SK-N-SH (cell line): Measurements from ENCODE around the gene NUSAP1. TPM values are rescaled to one million over a fixed set of nuclear protein-coding genes. Genes with fewer than 3 reads are reported as not detected.

Experiments used
- CTCF ChIA-PET: fragments of 300-600, 350-600 bp; formaldehyde crosslinking; extraction: SDS; loops from one replicate; lab custom pipeline; 2021; lab: Yijun Ruan, JAX
- POLR2A ChIA-PET: fragments of 350-600 bp; sonication (Branson Sonifier 250); formaldehyde crosslinking; extraction: SDS; loops from one replicate; lab custom pipeline; 2020; ENCODE audit warnings: antibody characterized with exemption, inconsistent platforms; lab: Yijun Ruan, JAX
- DNase-seq: peaks from one replicate; pipeline ENCODE4 v3.0.0; 2012
- H2AFZ ChIP-seq: fragments of 200-600 bp; sonication (generic); 2 replicates; pipeline ENCODE4 v1.8.1; 2016; ENCODE audit warnings: antibody characterized with exemption, mild to moderate bottlenecking, low read depth
- H3F3A ChIP-seq: fragments of 200-600 bp; sonication (generic); replicated peaks from 2 replicates; pipeline ENCODE3; 2016; ENCODE audit warnings: antibody characterized with exemption, mild to moderate bottlenecking; ENCODE audit not compliant: insufficient read depth
- H3K27ac ChIP-seq, 2 experiments: fragments of 200-500 bp in 1 of 2; fragments of 200-600 bp in 1 of 2; sonication (Bioruptor generic) in 1 of 2; sonication (generic), shearing (Covaris generic) in 1 of 2; 2 replicates each; pipeline versions ENCODE4 v1.5.1 to v1.6.1; 2014 to 2016; ENCODE audit warnings: low read depth in 2 of 2, inconsistent platforms in 1 of 2, low read length in 1 of 2, mild to moderate bottlenecking in 1 of 2, mixed read lengths in 1 of 2
- H3K27me3 ChIP-seq: fragments of 200-600 bp; sonication (generic), shearing (Covaris generic); 2 replicates; pipeline ENCODE4 v1.6.1; 2016; ENCODE audit warnings: mixed run types; ENCODE audit not compliant: insufficient read depth
- H3K36me3 ChIP-seq, 2 experiments: fragments of 200-500 bp in 1 of 2; fragments of 200-600 bp in 1 of 2; sonication (Bioruptor generic) in 1 of 2; sonication (generic) in 1 of 2; replicated peaks in 1 of 2; 2 replicates each; pipeline versions ENCODE3 to v1.5.1; 2014 to 2016; ENCODE audit warnings: low read length in 1 of 2, mild to moderate bottlenecking in 1 of 2; ENCODE audit not compliant: insufficient read depth in 2 of 2, control insufficient read depth in 1 of 2
- H3K4me1 ChIP-seq, 2 experiments: fragments of 200-500 bp in 1 of 2; fragments of 200-600 bp in 1 of 2; sonication (Bioruptor generic) in 1 of 2; sonication (generic), shearing (Covaris generic) in 1 of 2; 2 replicates each; pipeline versions ENCODE4 v1.5.1 to v1.6.1; 2014 to 2016; ENCODE audit warnings: low read depth in 1 of 2, low read length in 1 of 2, mixed run types in 1 of 2; ENCODE audit not compliant: insufficient read depth in 2 of 2, control insufficient read depth in 1 of 2
- H3K4me2 ChIP-seq: fragments of 200-600 bp; sonication (generic), shearing (Covaris generic); 2 replicates; pipeline ENCODE4 v1.6.1; 2017; ENCODE audit warnings: mixed run types
- H3K4me3 ChIP-seq, 2 experiments: fragments of 200-500 bp in 1 of 2; fragments of 200-600 bp in 1 of 2; sonication (Bioruptor generic) in 1 of 2; sonication (generic), shearing (Covaris generic) in 1 of 2; 2 replicates each; pipeline versions ENCODE4 v1.5.1 to v1.8.1; 2014 to 2016; ENCODE audit warnings: low read depth in 2 of 2, inconsistent platforms in 1 of 2, low read length in 1 of 2, mild to moderate bottlenecking in 1 of 2, mixed read lengths in 1 of 2, moderate library complexity in 1 of 2
- H3K79me2 ChIP-seq: fragments of 200-600 bp; sonication (generic); 2 replicates; pipeline ENCODE4 v1.8.1; 2017; ENCODE audit warnings: mild to moderate bottlenecking; ENCODE audit not compliant: insufficient read depth
- H3K9ac ChIP-seq: fragments of 200-600 bp; sonication (generic); 2 replicates; pipeline ENCODE4 v1.6.1; 2017; ENCODE audit warnings: mixed run types
- H3K9me2 ChIP-seq: fragments of 200-600 bp; sonication (generic); 2 replicates; pipeline ENCODE4 v1.6.1; 2017; ENCODE audit warnings: mixed run types
- H3K9me3 ChIP-seq: fragments of 200-600 bp; sonication (generic); 2 replicates; pipeline ENCODE4 v1.6.1; 2017; ENCODE audit warnings: mixed run types, mild to moderate bottlenecking, moderate library complexity
- H4K20me1 ChIP-seq: fragments of 200-600 bp; sonication (generic); 2 replicates; pipeline ENCODE4 v1.6.1; 2017; ENCODE audit warnings: mild to moderate bottlenecking, mixed run types; ENCODE audit not compliant: insufficient read depth
- ELF1 ChIP-seq: IDR thresholded peaks from 2 replicates; pipeline ENCODE4 v1.4.0; 2012
- FOXJ3 ChIP-seq: sonication (generic); formaldehyde crosslinking; IDR thresholded peaks from 2 replicates; pipeline ENCODE4 v1.5.1; 2020; ENCODE audit warnings: mild to moderate bottlenecking, missing genetic modification reagents
- FOXM1 ChIP-seq: IDR thresholded peaks from 2 replicates; pipeline ENCODE4 v1.4.0; 2012; ENCODE audit warnings: low read depth, mild to moderate bottlenecking
- GABPA ChIP-seq: IDR thresholded peaks from 2 replicates; pipeline ENCODE4 v1.4.0; 2012; ENCODE audit warnings: low read depth, mild to moderate bottlenecking
- JUND ChIP-seq: IDR thresholded peaks from 2 replicates; pipeline ENCODE4 v1.4.0; 2012
- NFIC ChIP-seq: IDR thresholded peaks from 2 replicates; pipeline ENCODE4 v1.4.0; 2012; ENCODE audit warnings: borderline replicate concordance
- NRF1 ChIP-seq: IDR thresholded peaks from 2 replicates; pipeline ENCODE4 v1.6.1; 2012; ENCODE audit warnings: low read depth, mild to moderate bottlenecking, low read length
- RAD21 ChIP-seq: IDR thresholded peaks from 2 replicates; pipeline ENCODE4 v1.6.1; 2012; ENCODE audit warnings: mild to moderate bottlenecking, low read length
- RFX5 ChIP-seq: IDR thresholded peaks from 2 replicates; pipeline ENCODE4 v1.6.1; 2012; ENCODE audit warnings: mild to moderate bottlenecking, improper control_type of control experiment, low read length
- SIN3A ChIP-seq: IDR thresholded peaks from 2 replicates; pipeline ENCODE4 v1.6.1; 2012; ENCODE audit warnings: low read depth, mild to moderate bottlenecking, low read length, moderate library complexity, borderline replicate concordance
- TAF1 ChIP-seq: IDR thresholded peaks from 2 replicates; pipeline ENCODE4 v1.6.1; 2012; ENCODE audit warnings: low read depth, mild to moderate bottlenecking, low read length, moderate library complexity, borderline replicate concordance
- TCF12 ChIP-seq: IDR thresholded peaks from 2 replicates; pipeline ENCODE4 v1.4.0; 2012
- TEAD4 ChIP-seq: IDR thresholded peaks from 2 replicates; pipeline ENCODE4 v1.4.0; 2012; ENCODE audit warnings: mild to moderate bottlenecking, borderline replicate concordance; ENCODE audit not compliant: insufficient read depth
- YY1 ChIP-seq: IDR thresholded peaks from 2 replicates; pipeline ENCODE4 v1.4.0; 2012; ENCODE audit warnings: low read depth, mild to moderate bottlenecking
- WGBS: methylation state at CpG from one replicate; pipeline ENCODE4 v1.1.6; 2017; ENCODE audit warnings: low lambda C conversion rate; 5-methylcytosine and 5-hydroxymethylcytosine counted together
- polyA plus RNA-seq, 3 experiments: library from polyadenylated mRNA; depleted of rRNA; stranded (reverse); fragments of >200 nt; gene quantifications; 2 replicates each; pipeline ENCODE4 v1.2.3, GENCODE V29; 2012
- TF ChIP-seq, protein P1 (sequence below): IDR thresholded peaks from 2 replicates; pipeline ENCODE4 v1.6.1; 2012; ENCODE audit warnings: mild to moderate bottlenecking, low read depth, low read length, moderate library complexity
- TF ChIP-seq, protein P2 (sequence below): IDR thresholded peaks from 2 replicates; pipeline ENCODE4 v1.4.0; 2012; ENCODE audit warnings: low read depth
- TF ChIP-seq, protein P3 (sequence below): IDR thresholded peaks from 2 replicates; pipeline ENCODE4 v1.4.0; 2012; ENCODE audit warnings: low read depth, borderline replicate concordance

The NUSAP1 gene
- polyA plus RNA-seq, 1 of the 3 experiments (the other 2 are of a cell fraction) = 41.1 TPM

DNA sequence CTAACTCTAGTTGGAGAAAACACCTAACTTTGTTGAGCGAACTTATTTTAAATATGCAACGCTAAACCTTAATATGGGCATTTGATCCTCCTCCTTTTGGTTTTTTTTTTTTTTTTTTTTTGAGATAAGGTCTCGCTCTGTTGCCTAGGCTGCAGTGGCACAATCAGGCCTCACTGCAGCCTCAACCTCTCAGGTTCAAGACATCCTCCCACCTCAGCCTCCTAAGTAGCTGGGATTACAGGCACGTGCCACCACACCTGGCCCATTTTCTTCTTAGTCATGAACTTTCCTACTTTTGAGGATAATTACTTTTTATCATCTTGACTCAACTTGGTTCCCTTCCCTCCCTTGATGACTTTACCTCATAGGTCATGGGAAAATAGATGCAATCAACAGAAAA is 3.9 kb downstream of the NUSAP1 start:
- H3K4me3 ChIP-seq = no peak overlapping the region
- H3K27ac ChIP-seq = no peak overlapping the region
- no peaks in the 10 kb centered on the region for H3K9me3 ChIP-seq
- POLR2A ChIA-PET = no interaction called here
- no peaks in the 10 kb centered on the region for H3K4me1 ChIP-seq
- TF ChIP-seq TCF12 = no peak
- TF ChIP-seq SIN3A = no peak
- TF ChIP-seq, protein P1, sequence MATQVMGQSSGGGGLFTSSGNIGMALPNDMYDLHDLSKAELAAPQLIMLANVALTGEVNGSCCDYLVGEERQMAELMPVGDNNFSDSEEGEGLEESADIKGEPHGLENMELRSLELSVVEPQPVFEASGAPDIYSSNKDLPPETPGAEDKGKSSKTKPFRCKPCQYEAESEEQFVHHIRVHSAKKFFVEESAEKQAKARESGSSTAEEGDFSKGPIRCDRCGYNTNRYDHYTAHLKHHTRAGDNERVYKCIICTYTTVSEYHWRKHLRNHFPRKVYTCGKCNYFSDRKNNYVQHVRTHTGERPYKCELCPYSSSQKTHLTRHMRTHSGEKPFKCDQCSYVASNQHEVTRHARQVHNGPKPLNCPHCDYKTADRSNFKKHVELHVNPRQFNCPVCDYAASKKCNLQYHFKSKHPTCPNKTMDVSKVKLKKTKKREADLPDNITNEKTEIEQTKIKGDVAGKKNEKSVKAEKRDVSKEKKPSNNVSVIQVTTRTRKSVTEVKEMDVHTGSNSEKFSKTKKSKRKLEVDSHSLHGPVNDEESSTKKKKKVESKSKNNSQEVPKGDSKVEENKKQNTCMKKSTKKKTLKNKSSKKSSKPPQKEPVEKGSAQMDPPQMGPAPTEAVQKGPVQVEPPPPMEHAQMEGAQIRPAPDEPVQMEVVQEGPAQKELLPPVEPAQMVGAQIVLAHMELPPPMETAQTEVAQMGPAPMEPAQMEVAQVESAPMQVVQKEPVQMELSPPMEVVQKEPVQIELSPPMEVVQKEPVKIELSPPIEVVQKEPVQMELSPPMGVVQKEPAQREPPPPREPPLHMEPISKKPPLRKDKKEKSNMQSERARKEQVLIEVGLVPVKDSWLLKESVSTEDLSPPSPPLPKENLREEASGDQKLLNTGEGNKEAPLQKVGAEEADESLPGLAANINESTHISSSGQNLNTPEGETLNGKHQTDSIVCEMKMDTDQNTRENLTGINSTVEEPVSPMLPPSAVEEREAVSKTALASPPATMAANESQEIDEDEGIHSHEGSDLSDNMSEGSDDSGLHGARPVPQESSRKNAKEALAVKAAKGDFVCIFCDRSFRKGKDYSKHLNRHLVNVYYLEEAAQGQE = no peak
- no peak for TF ChIP-seq GABPA
- no peak for TF ChIP-seq NRF1
- no peak for TF ChIP-seq FOXM1
- no peak for TF ChIP-seq TEAD4
- TF ChIP-seq, protein P2, sequence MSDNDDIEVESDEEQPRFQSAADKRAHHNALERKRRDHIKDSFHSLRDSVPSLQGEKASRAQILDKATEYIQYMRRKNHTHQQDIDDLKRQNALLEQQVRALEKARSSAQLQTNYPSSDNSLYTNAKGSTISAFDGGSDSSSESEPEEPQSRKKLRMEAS = no peak
- no peak for TF ChIP-seq FOXJ3
- TF ChIP-seq YY1 = no peak
- no peak for TF ChIP-seq ELF1
- TF ChIP-seq, protein P3, sequence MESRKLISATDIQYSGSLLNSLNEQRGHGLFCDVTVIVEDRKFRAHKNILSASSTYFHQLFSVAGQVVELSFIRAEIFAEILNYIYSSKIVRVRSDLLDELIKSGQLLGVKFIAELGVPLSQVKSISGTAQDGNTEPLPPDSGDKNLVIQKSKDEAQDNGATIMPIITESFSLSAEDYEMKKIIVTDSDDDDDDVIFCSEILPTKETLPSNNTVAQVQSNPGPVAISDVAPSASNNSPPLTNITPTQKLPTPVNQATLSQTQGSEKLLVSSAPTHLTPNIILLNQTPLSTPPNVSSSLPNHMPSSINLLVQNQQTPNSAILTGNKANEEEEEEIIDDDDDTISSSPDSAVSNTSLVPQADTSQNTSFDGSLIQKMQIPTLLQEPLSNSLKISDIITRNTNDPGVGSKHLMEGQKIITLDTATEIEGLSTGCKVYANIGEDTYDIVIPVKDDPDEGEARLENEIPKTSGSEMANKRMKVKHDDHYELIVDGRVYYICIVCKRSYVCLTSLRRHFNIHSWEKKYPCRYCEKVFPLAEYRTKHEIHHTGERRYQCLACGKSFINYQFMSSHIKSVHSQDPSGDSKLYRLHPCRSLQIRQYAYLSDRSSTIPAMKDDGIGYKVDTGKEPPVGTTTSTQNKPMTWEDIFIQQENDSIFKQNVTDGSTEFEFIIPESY = no peak
- no peak for TF ChIP-seq RAD21
- no peak for TF ChIP-seq NFIC
- TF ChIP-seq RFX5 = no peak
- TF ChIP-seq TAF1 = no peak
- no peak for TF ChIP-seq JUND
- no peak for DNase-seq
- no peak overlapping the region for H3K9ac ChIP-seq
- CTCF ChIA-PET = no interaction called here
- peaks cover 87% of the 10 kb centered on the region for H3K79me2 ChIP-seq
- no peak overlapping the region; the same call in 1 of the 2 replicates for H2AFZ ChIP-seq
- no peaks in the 10 kb centered on the region for H3K27me3 ChIP-seq
- peaks cover 11% of the 10 kb centered on the region; the same call in 1 of the 2 replicates for H4K20me1 ChIP-seq
- WGBS = 94% methylated on average over 4 of the region's 4 CpGs
- peaks cover 0 to 4% of the 10 kb centered on the region in 2 experiments for H3K36me3 ChIP-seq
- H3K4me2 ChIP-seq = no peak overlapping the region
- H3K9me2 ChIP-seq = no peaks in the 10 kb centered on the region
- H3F3A ChIP-seq = peaks cover 9% of the 10 kb centered on the region
